Left colon (tissue), 2 donors: ENCODE measurements around the gene ZP1. TPM values are rescaled to one million over a fixed set of nuclear protein-coding genes. Genes with fewer than 3 reads are reported as not detected.

Source experiments
- ATAC-seq: fragments of 200-7000 bp; cut with Tn5 transposase; one replicate; pipeline ENCODE4 v1.9.1; 2020; ENCODE audit warnings: mild to moderate bottlenecking, moderate library complexity
- DNase-seq, 2 donors: peaks; one replicate each; pipeline ENCODE4 v3.0.0-alpha.2; 2020
- intact Hi-C, 2 donors: fragments of 100-400 bp; cut with DNase I in 1 of 2; cut with micrococcal nuclease in 1 of 2; formaldehyde crosslinking; loops; one replicate each; pipeline versions ENCODE4 v1.11.2 to v1.14.0; 2022; cut with DNase I, micrococcal nuclease
- total RNA-seq, 2 donors: library from RNA; stranded (reverse); fragmentation: NEBNext Ultra II Directional; extraction: Animal tissue kit (Norgen Biotek cat#: 25700); gene quantifications; one replicate each; pipeline ENCODE4 v1.2.1, GENCODE V29; 2021
- donor health status: DM: no; HTN: no; CAD: no.
- donor health status: DM: yes; HTN: yes; CAD: no.

ZP1 gene
- total RNA-seq, 2 donors from 2014 or later = 0.17 TPM; not detected in 1

GRCh38 chr11:60916669-60917206 is 49.4 kb downstream of the ZP1 start:
- ATAC-seq (no peak), DNase-seq (peak in 1 of 2 donors; percentile 19)
- intact Hi-C loops = no loop called here

- no peak for DNase-seq
- intact Hi-C loops = no loop called here
- ATAC-seq = no peak
Measured at GRCh38 chr11:60917267-60917666, 49.9 kb downstream of the ZP1 start.

GRCh38 chr11:60918251-60918938 is 51.1 kb downstream of the ZP1 start:
- intact Hi-C loops = no loop called here
- DNase-seq (no peak), ATAC-seq (no peak)

- ATAC-seq = no peak
- no peak for DNase-seq
- intact Hi-C loops = no loop called here
Measured at GRCh38 chr11:60918939-60919265, 51.6 kb downstream of the ZP1 start.

- DNase-seq (no peak), ATAC-seq (no peak)
- intact Hi-C loops = no loop called here
Measured at GRCh38 chr11:60919320-60919719, 52.0 kb downstream of the ZP1 start.

- intact Hi-C loops = no loop called here
- DNase-seq (no peak), ATAC-seq (no peak)
Measured at GRCh38 chr11:60919956-60920355, 52.6 kb downstream of the ZP1 start.

GRCh38 chr11:60921259-60921658 is 53.9 kb downstream of the ZP1 start:
- intact Hi-C loops = no loop called here
- no peak for DNase-seq
- no peak for ATAC-seq

GRCh38 chr11:60921777-60922335 is 54.5 kb downstream of the ZP1 start:
- no peak for ATAC-seq
- intact Hi-C loops = no loop called here
- DNase-seq = no peak

GRCh38 chr11:60922906-60923305 is 55.6 kb downstream of the ZP1 start:
- ATAC-seq = no peak
- intact Hi-C loops = no loop called here
- no peak for DNase-seq

GRCh38 chr11:60923326-60923725 is 56.0 kb downstream of the ZP1 start:
- DNase-seq = no peak
- ATAC-seq = no peak
- intact Hi-C loops = no loop called here

- intact Hi-C loops = no loop called here
- DNase-seq (no peak), ATAC-seq (peak; percentile 19)
Measured at GRCh38 chr11:60923800-60924109, 56.4 kb downstream of the ZP1 start.

- intact Hi-C loops = no loop called here
- peak; percentile 69 to 83 for DNase-seq
- peak; percentile 95 for ATAC-seq
Measured at GRCh38 chr11:60924110-60924905, 57.0 kb downstream of the ZP1 start, which contains the start of gene TMEM132A. TSS of gene TMEM132A (plus strand) at chr11:60924460. CDS start at chr11:60924634, 174 bp downstream.

Other genes starting within 250 kb of the ZP1 start
- gene MS4A8, start 167.9 kb upstream of the ZP1 start, total RNA-seq = 10 to 100 TPM; 25.0 to 51.0 TPM
- gene MS4A18, start 142.8 kb upstream of the ZP1 start, total RNA-seq = not detected
- not detected for gene MS4A15, start 110.7 kb upstream of the ZP1 start, total RNA-seq
- gene MS4A10, start 82.2 kb upstream of the ZP1 start, total RNA-seq = 1 to 10 TPM in 1 of 2 donors, under 1 TPM in 1; 0.12 to 1.1 TPM
- gene CCDC86, start 25.4 kb upstream of the ZP1 start, total RNA-seq = 10 to 100 TPM in 1 of 2 donors, 1 to 10 TPM in 1; 7.3 to 14.4 TPM
- 1 to 10 TPM; 4.6 to 6.4 TPM for gene PTGDR2, start 11.6 kb upstream of the ZP1 start, total RNA-seq
- 10 to 100 TPM; 55.8 to 58.8 TPM for gene PRPF19, start 39.0 kb downstream of the ZP1 start, total RNA-seq
- gene TMEM109, start 46.6 kb downstream of the ZP1 start, total RNA-seq = 10 to 100 TPM; 32.0 to 39.7 TPM
- gene TMEM132A, start 56.9 kb downstream of the ZP1 start, total RNA-seq = 1 to 10 TPM; 7.8 to 9.2 TPM
- gene SLC15A3, start 84.6 kb downstream of the ZP1 start, total RNA-seq = 10 to 100 TPM in 1 of 2 donors, 1 to 10 TPM in 1; 8.6 to 15.1 TPM
- gene CD6, start 104.1 kb downstream of the ZP1 start, total RNA-seq = 1 to 10 TPM in 1 of 2 donors, under 1 TPM in 1; 0.67 to 1.9 TPM
- 1 to 10 TPM in 1 of 2 donors, under 1 TPM in 1; 0.21 to 1.0 TPM for gene CD5, start 234.9 kb downstream of the ZP1 start, total RNA-seq